Cardiac fibroblast (primary cell): ENCODE data around the gene SLC6A15.

ENCODE experiments used
- DNase-seq, 2 donors: peaks; one replicate each; pipeline versions ENCODE4 v3.0.0 to v3.0.0-alpha.2; 2010; ENCODE audit warnings: low read depth in 2 of 2
- H3K4me3 ChIP-seq, 2 donors: replicated peaks in 1 of 2; 1 replicate in 1 of 2; 2 replicates in 1 of 2; pipeline ENCODE4 v1.5.1; 2011; ENCODE audit warnings: low read depth in 2 of 2, low read length in 2 of 2, mild to moderate bottlenecking in 2 of 2, moderate library complexity in 1 of 2
- CTCF ChIP-seq: IDR thresholded peaks from one replicate; pipeline ENCODE4 v1.5.1; 2011; ENCODE audit warnings: low read depth, mild to moderate bottlenecking, low read length, inconsistent platforms

Gene SLC6A15

GRCh38 chr12:84811291-84811690 is 101.3 kb downstream of the SLC6A15 start:
- H3K4me3 ChIP-seq, result no peak overlapping the region
- TF ChIP-seq CTCF, result no peak
- peak in 1 of 2 donors; percentile 4 for DNase-seq

- H3K4me3 ChIP-seq, result no peak overlapping the region
- DNase-seq, result no peak
- TF ChIP-seq CTCF, result no peak
These were observed 102.0 kb downstream of the SLC6A15 start for GRCh38 chr12:84810611-84811010.
